Measurements from ENCODE around the gene RPRD1B. TPM values are rescaled to one million over a fixed set of nuclear protein-coding genes. Genes with fewer than 3 reads are reported as not detected.

RPRD1B gene
- total and polyA plus RNA-seq, 2 of the 4 experiments (the other 2 are of a cell fraction): 8.4 to 9.9 TPM

- Histone ChIP-seq H3K4me2 (ENCODE audit: low read depth, low read length) (peak overlapping the region; percentile 33), H4K8ac (ENCODE audit: low read depth in 2 of 2, low read length in 2 of 2) (peak overlapping the region; percentile 47 to 83), H4K5ac (ENCODE audit: low read depth, low read length) (peak overlapping the region; percentile 90), H3K9ac (ENCODE audit: low read depth, low read length) (peak overlapping the region; percentile 50), H2BK15ac (ENCODE audit: low read depth, low read length) (peak overlapping the region; percentile 77; the same call in 2 of the 3 replicates), H2AFZ (replicated peaks; ENCODE audit: low read length, poor library complexity) (no peak overlapping the region), H3K4me3 (ENCODE audit: insufficient read depth, low read depth, low read length) (no peak overlapping the region), H3K9me1 (ENCODE audit: insufficient read depth, low read length) (peaks cover 25% of the 10 kb centered on the region), H3K4me1 (ENCODE audit: control insufficient read depth, insufficient read depth, low read length) (peaks cover 30% of the 10 kb centered on the region), H2BK5ac (ENCODE audit: low read depth, low read length, poor library complexity, severe bottlenecking) (peak overlapping the region; percentile 92), H2BK20ac (ENCODE audit: low read depth, low read length) (peak overlapping the region; percentile 93), H4K20me1 (ENCODE audit: insufficient read depth, low read length) (no peaks in the 10 kb centered on the region), H3K9me3 (ENCODE audit: control insufficient read depth, insufficient read depth, low read length) (peaks cover 2% of the 10 kb centered on the region; the same call in 1 of the 2 replicates), H3K14ac (replicated peaks; ENCODE audit: low read depth, low read length) (peak overlapping the region; percentile 96), H2AK5ac (ENCODE audit: low read depth, low read length) (peak overlapping the region; percentile 97), H3K79me1 (ENCODE audit: low read depth in 1 of 2, low read length in 2 of 2) (peaks cover 32 to 65% of the 10 kb centered on the region in 2 experiments), H3K27me3 (ENCODE audit: control insufficient read depth, insufficient read depth, low read length) (no peaks in the 10 kb centered on the region), H3K27ac (ENCODE audit: insufficient read depth, low read length) (peak overlapping the region; percentile 93), H3K18ac (ENCODE audit: low read depth, low read length) (peak overlapping the region; percentile 91), H3K23ac (ENCODE audit: low read depth, low read length) (peak overlapping the region; percentile 93), H3K36me3 (ENCODE audit: control insufficient read depth, insufficient read depth, low read length) (peaks cover 5% of the 10 kb centered on the region), H2BK120ac (ENCODE audit: low read depth, low read length) (peak overlapping the region; percentile 94), H3K56ac (ENCODE audit: extremely low read depth, insufficient read depth, low read length) (peak overlapping the region; percentile 79), H3K4ac (ENCODE audit: low read depth, low read length) (peak overlapping the region; percentile 97), H2AK9ac (replicated peaks; ENCODE audit: low read depth, low read length, poor library complexity) (no peak overlapping the region), H4K91ac (ENCODE audit: insufficient read depth, low read depth, low read length) (peak overlapping the region; percentile 93)
- WGBS, 2 experiments (ENCODE audit: extremely low coverage in 2 of 2, insufficient read length in 1 of 2): 20% methylated on average over 1 of the region's 12 CpGs; no CpG with 5 or more reads in 1 of the 2 experiments
- dilution Hi-C loops (cut with HindIII; ENCODE audit: low sequenced_read_pairs, unreplicated experiment) (no loop called here), intact Hi-C loops (cut with micrococcal nuclease) (loop anchor here (5.0 kb wide), 1 partner anchor 34 kb away; no protein-coding TSS in a partner anchor), in situ Hi-C loops (cut with MboI; ENCODE audit: low sequenced_read_pairs) (no loop called here)
- ATAC-seq (ENCODE audit: low read depth) (no peak), DNase-seq (peak; percentile 54)
- TF ChIP-seq FOS (IDR thresholded peaks at IDR 0.05; ENCODE audit: low read depth, low read length) (peak; percentile 8; the same call in 1 of the 2 replicates), RCOR1 (IDR thresholded peaks at IDR 0.05; ENCODE audit: insufficient replicate concordance, low read length) (no peak), POLR2A (IDR thresholded peaks at IDR 0.05; ENCODE audit: low read depth, low read length) (no peak)
- ChIA-PET CTCF (interaction anchor here (0.7 to 1.2 kb wide), 3 partner anchors 10 to 338 kb away, joined by 4 to 10 read pairs (median 5); no protein-coding TSS in a partner anchor), POLR2A (ENCODE audit: unreplicated experiment) (no interaction called here)
- no TSS peak for BruUV-seq (replicated peaks)
Observed at GRCh38 chr20:38083338-38084048, 49.9 kb downstream of the RPRD1B start.

Data from IMR-90 (cell line).